Right lobe of liver (tissue), 6 donors: ENCODE data around the gene FMN2. TPM values are rescaled to one million over a fixed set of nuclear protein-coding genes. Genes with fewer than 3 reads are reported as not detected.

ENCODE experiments used
- ATAC-seq, 4 donors: fragments of 200-7000 bp; cut with Tn5 transposase; one replicate each; pipeline ENCODE4 v1.9.1; 2020; ENCODE audit warnings: mild to moderate bottlenecking in 4 of 4, moderate library complexity in 4 of 4
- DNase-seq, 3 donors: peaks; one replicate each; pipeline ENCODE4 v3.0.0-alpha.2; 2020
- H3K27ac ChIP-seq, 3 donors: fragments of 200-600 bp; one replicate each; pipeline ENCODE4 v1.8.0; 2022
- H3K27me3 ChIP-seq, 2 donors: fragments of 200-600 bp; one replicate each; pipeline ENCODE4 v1.8.0; 2022
- H3K36me3 ChIP-seq, 4 donors: fragments of 200-600 bp; sonication (generic) in 1 of 4; one replicate each; pipeline versions ENCODE4 v1.5.1 to v1.8.0; 2017 to 2022; ENCODE audit warnings: control low read depth in 1 of 4
- H3K4me1 ChIP-seq, 4 donors: fragments of 200-600 bp; sonication (generic) in 1 of 4; one replicate each; pipeline versions ENCODE4 v1.5.1 to v1.8.0; 2017 to 2022; ENCODE audit warnings: control low read depth in 1 of 4
- H3K4me3 ChIP-seq, 3 donors: fragments of 200-600 bp; one replicate each; pipeline ENCODE4 v1.8.0; 2022
- H3K9me3 ChIP-seq, 4 donors: fragments of 200-600 bp; sonication (generic) in 1 of 4; one replicate each; pipeline versions ENCODE4 v1.5.1 to v1.8.0; 2017 to 2022; ENCODE audit warnings: control low read depth in 1 of 4
- POLR2A ChIP-seq: fragments of 450-650 bp; IDR thresholded peaks from one replicate; pipeline ENCODE4 v1.6.1; 2017; ENCODE audit warnings: antibody characterized with exemption, mild to moderate bottlenecking
- WGBS: methylation state at CpG from one replicate; pipeline ENCODE4 v1.1.6; 2018; ENCODE audit warnings: low coverage, low lambda C conversion rate; ENCODE audit not compliant: insufficient coverage; ENCODE audit errors: missing lambda C conversion rate; 5-methylcytosine and 5-hydroxymethylcytosine counted together
- intact Hi-C, 2 donors: fragments of 100-400 bp; cut with DNase I; formaldehyde crosslinking; loops; one replicate each; pipeline versions ENCODE4 v1.11.2 to v1.14.1; 2022
- total RNA-seq, 6 experiments: library from RNA; depleted of rRNA in 2 of 6; stranded (reverse); fragments of >200 nt in 2 of 6; fragmentation: NEBNext Ultra II Directional in 3 of 6; extraction: Animal tissue kit (Norgen Biotek cat#: 25700) in 3 of 6; gene quantifications; one replicate each; pipeline versions ENCODE4 v1.1.0 to v1.2.4, GENCODE V29; 2016 to 2023
- TF ChIP-seq, protein P1 (sequence below), 4 donors: fragments of 200-600 bp in 3 of 4; fragments of 450-650 bp in 1 of 4; IDR thresholded peaks; one replicate each; pipeline versions ENCODE4 v1.5.1 to v1.8.0; 2016 to 2022; ENCODE audit warnings: antibody characterized with exemption in 4 of 4, mild to moderate bottlenecking in 2 of 4
- donor health status: DM: no; HTN: yes; CAD: no.
- donor health status: DM: no; HTN: no; CAD: no.
- donor health status: DM: no; HTN: no; CAD: no.
- donor health status: DM: no; HTN: yes; CAD: no.
- donor health status: DM: no; HTN: yes; CAD: no.

The FMN2 gene
- total RNA-seq, 6 experiments from 2014 or later: 0.12 TPM; not detected in 5

DNA sequence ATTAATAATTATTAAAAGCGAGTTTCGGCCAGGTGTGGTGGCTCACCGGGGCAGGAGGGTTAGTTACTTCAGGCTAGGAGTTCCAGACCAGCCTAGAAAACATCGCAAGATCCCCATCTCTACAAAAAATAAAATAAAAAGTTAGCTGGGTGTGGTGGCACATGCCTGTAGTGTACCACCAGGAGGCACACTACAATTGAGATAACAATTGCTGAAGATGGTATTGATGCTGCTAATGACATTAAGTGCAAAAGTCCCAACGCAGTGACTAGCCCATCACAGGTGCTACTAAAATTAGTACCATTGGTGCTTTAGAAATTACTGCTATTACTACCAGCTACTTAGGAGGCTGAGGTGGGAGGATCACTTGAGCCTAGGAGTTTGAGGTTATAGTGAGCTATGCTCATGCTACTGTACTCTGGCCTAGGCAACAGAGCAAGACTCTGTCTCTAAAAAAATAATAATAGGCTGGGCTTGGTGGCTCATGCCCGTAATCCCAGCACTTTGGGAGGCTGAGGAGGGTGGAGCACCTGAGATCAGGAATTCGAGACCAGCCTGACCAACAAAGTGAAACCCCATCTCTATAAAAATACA lies 363.6 kb downstream of the FMN2 start:
- H3K4me3 ChIP-seq: no peak overlapping the region
- DNase-seq (no peak), ATAC-seq (peak; percentile 89 to 97 (median 90))
- TF ChIP-seq, protein P1, sequence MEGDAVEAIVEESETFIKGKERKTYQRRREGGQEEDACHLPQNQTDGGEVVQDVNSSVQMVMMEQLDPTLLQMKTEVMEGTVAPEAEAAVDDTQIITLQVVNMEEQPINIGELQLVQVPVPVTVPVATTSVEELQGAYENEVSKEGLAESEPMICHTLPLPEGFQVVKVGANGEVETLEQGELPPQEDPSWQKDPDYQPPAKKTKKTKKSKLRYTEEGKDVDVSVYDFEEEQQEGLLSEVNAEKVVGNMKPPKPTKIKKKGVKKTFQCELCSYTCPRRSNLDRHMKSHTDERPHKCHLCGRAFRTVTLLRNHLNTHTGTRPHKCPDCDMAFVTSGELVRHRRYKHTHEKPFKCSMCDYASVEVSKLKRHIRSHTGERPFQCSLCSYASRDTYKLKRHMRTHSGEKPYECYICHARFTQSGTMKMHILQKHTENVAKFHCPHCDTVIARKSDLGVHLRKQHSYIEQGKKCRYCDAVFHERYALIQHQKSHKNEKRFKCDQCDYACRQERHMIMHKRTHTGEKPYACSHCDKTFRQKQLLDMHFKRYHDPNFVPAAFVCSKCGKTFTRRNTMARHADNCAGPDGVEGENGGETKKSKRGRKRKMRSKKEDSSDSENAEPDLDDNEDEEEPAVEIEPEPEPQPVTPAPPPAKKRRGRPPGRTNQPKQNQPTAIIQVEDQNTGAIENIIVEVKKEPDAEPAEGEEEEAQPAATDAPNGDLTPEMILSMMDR (IDR thresholded peaks at IDR 0.05): peak; percentile 49 to 82 (median 70)
- TF ChIP-seq POLR2A: no peak
- 41% methylated on average over 7 of the region's 7 CpGs for WGBS
- no peaks in the 10 kb centered on the region for H3K27me3 ChIP-seq
- H3K27ac ChIP-seq: no peak overlapping the region
- no peaks in the 10 kb centered on the region for H3K4me1 ChIP-seq
- intact Hi-C loops: loop anchor here in 1 of 2 donors (10.0 kb wide), 1 partner anchor 239 kb away; no protein-coding TSS in a partner anchor
- no peaks in the 10 kb centered on the region for H3K36me3 ChIP-seq
- H3K9me3 ChIP-seq: no peaks in the 10 kb centered on the region

DNA sequence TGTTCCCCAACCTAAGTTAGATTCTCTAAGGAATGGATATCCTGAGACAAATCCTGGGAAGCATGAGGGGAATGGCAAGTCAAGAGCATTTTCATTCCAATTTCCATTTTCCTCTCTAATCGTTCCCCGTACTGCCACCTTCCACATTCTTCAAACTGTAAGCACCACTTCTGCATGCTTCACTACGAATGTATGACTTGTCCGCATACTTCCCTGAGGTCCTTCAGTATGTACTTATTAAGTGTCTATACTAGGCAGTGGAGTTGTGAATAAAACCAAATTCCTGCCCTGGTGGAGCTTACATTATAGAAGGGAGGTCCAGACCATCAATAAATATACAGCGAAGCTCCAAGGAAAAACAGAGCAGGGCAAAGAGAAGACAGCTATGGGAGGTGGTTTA lies 365.5 kb downstream of the FMN2 start:
- ATAC-seq (no peak), DNase-seq (no peak)
- intact Hi-C loops: loop anchor here in 1 of 2 donors (10.0 kb wide), 1 partner anchor 238 kb away; no protein-coding TSS in a partner anchor
- Histone ChIP-seq H3K27me3 (no peaks in the 10 kb centered on the region), H3K36me3 (no peaks in the 10 kb centered on the region), H3K9me3 (no peaks in the 10 kb centered on the region), H3K27ac (no peak overlapping the region), H3K4me1 (no peaks in the 10 kb centered on the region), H3K4me3 (no peak overlapping the region)
- WGBS: 78% methylated on average over 5 of the region's 5 CpGs
- TF ChIP-seq, protein P1 (IDR thresholded peaks at IDR 0.05): no peak
- no peak for TF ChIP-seq POLR2A

DNA sequence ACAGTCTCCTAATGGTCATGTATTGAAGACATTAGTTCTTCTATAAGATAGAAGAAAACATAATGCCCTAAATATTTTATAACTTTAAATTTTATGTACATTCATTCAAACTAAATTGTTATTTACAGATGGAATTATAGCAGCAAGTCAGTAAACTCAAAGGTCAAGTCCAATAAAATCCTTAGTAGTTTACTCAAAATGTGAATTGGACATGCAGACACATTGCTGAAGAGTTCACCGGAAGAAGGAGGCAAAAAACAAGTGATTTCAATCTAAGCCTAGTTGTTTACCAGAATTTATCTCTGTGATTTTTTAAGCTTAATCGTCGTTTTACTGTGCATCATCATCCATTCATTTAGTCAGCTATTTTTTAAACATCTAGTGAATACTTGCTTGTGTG lies 370.6 kb downstream of the FMN2 start:
- 77% methylated on average over 3 of the region's 3 CpGs for WGBS
- no peaks in the 10 kb centered on the region for H3K9me3 ChIP-seq
- no peaks in the 10 kb centered on the region for H3K27me3 ChIP-seq
- H3K36me3 ChIP-seq: no peaks in the 10 kb centered on the region
- no peaks in the 10 kb centered on the region for H3K4me1 ChIP-seq
- H3K27ac ChIP-seq: no peak overlapping the region
- no peak overlapping the region for H3K4me3 ChIP-seq
- DNase-seq: no peak
- intact Hi-C loops: no loop called here
- TF ChIP-seq, protein P1 (IDR thresholded peaks at IDR 0.05): no peak
- TF ChIP-seq POLR2A: no peak
- no peak for ATAC-seq

DNA sequence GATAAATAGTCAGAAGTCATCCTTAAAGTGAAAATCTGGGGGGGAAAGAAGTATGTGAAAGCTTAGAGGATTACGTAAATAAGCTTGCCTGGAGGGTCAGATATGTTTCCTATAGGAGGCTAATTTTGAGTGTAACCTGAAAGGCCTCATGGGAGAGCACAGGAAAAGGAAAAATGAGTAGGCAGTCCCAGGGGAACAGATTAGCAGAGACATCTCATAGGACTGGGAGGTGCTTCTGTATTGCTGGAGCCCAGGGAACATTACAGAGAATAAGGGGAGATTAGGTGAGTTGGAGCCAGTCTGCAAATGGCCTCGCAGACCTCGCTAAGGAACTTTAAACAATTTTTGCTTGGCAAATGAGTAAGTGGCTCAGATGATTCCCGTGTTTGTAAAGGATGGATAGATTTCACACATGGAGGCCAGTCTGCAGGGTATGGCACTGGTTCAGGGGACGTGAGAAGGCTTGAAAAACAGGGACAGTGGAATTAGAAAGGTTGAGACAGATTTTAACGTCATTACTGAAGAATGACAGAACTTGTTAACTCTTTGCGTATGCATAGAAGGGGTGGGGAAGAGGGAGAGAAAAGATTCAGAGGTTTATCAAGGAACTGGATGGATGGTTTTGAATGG lies 371.2 kb downstream of the FMN2 start:
- 78% methylated on average over 7 of the region's 7 CpGs for WGBS
- ATAC-seq (no peak), DNase-seq (no peak)
- intact Hi-C loops: no loop called here
- TF ChIP-seq, protein P1 (IDR thresholded peaks at IDR 0.05): no peak
- TF ChIP-seq POLR2A: no peak
- Histone ChIP-seq H3K36me3 (no peaks in the 10 kb centered on the region), H3K9me3 (no peaks in the 10 kb centered on the region), H3K27ac (no peak overlapping the region), H3K4me1 (no peaks in the 10 kb centered on the region), H3K27me3 (no peaks in the 10 kb centered on the region), H3K4me3 (no peak overlapping the region)
